ENCODE results near the gene ADRA2C.

GRCh38 chr4:3808597-3808996, 42.4 kb downstream of the ADRA2C start:
- TF ChIP-seq, protein P1, sequence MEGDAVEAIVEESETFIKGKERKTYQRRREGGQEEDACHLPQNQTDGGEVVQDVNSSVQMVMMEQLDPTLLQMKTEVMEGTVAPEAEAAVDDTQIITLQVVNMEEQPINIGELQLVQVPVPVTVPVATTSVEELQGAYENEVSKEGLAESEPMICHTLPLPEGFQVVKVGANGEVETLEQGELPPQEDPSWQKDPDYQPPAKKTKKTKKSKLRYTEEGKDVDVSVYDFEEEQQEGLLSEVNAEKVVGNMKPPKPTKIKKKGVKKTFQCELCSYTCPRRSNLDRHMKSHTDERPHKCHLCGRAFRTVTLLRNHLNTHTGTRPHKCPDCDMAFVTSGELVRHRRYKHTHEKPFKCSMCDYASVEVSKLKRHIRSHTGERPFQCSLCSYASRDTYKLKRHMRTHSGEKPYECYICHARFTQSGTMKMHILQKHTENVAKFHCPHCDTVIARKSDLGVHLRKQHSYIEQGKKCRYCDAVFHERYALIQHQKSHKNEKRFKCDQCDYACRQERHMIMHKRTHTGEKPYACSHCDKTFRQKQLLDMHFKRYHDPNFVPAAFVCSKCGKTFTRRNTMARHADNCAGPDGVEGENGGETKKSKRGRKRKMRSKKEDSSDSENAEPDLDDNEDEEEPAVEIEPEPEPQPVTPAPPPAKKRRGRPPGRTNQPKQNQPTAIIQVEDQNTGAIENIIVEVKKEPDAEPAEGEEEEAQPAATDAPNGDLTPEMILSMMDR (conservative IDR thresholded peaks at IDR 0.05 in 1 of 2, IDR thresholded peaks at IDR 0.05 in 1 of 2; ENCODE audit: extremely low read depth in 1 of 2, insufficient read depth in 1 of 2, low read depth in 1 of 2, low read length in 2 of 2) = no peak
- no peak for TF ChIP-seq EZH2 (IDR thresholded peaks at IDR 0.05; ENCODE audit: borderline replicate concordance, low read length)

All from mammary epithelial cell (primary cell).